ENCODE measurements around the gene SLFN14.

Gene SLFN14

GRCh38 chr17:35596072-35596471 lies 35.5 kb upstream of the SLFN14 start:
- no peak for DNase-seq (ENCODE audit: insufficient read length, low spot score)
- no peak for FAIRE-seq

DNA sequence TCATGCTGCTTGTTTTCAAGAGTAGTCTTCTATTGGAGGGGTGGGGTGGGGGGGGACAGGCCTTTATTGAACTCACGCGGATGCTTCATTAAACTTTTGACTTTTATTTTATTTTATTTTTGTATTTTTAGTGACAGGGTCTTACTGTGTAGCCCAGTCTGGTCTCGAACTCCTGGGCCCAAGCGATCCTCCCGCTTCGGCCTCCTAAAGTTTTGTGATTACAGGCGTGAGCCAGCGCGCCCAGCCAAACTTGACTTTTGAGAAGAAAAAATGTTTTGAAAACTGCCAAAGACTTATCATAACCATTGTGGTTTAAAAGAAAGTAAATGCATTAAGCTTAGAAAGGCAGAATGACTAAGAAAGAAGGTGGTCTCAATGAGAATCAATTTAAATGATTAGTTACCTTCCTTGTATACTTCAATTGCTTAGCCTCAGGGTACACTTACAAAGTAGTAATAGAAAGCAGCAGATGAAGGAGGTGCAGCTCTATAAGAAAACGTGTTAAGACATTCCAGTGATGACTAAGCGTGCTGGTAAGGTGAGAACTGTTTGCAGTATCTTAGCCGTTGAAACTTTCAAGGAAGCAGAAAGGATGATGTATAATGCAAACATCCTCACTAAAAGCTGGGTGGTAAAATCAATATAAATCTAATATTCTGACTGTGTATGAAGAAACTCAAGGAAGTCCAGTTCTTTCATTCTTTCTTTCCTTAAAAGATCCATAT lies 27.7 kb upstream of the SLFN14 start:
- no peak for DNase-seq (ENCODE audit: insufficient read length, low spot score)
- TF ChIP-seq, protein P1, sequence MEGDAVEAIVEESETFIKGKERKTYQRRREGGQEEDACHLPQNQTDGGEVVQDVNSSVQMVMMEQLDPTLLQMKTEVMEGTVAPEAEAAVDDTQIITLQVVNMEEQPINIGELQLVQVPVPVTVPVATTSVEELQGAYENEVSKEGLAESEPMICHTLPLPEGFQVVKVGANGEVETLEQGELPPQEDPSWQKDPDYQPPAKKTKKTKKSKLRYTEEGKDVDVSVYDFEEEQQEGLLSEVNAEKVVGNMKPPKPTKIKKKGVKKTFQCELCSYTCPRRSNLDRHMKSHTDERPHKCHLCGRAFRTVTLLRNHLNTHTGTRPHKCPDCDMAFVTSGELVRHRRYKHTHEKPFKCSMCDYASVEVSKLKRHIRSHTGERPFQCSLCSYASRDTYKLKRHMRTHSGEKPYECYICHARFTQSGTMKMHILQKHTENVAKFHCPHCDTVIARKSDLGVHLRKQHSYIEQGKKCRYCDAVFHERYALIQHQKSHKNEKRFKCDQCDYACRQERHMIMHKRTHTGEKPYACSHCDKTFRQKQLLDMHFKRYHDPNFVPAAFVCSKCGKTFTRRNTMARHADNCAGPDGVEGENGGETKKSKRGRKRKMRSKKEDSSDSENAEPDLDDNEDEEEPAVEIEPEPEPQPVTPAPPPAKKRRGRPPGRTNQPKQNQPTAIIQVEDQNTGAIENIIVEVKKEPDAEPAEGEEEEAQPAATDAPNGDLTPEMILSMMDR (IDR thresholded peaks at IDR 0.05; ENCODE audit: insufficient read depth, missing control alignments): no peak
- FAIRE-seq: no peak

More at GRCh38 chr17:35596072-35596471, 35.5 kb upstream of the SLFN14 start:
- TF ChIP-seq, protein P1 (IDR thresholded peaks at IDR 0.05; ENCODE audit: insufficient read depth, missing control alignments): no peak

GRCh38 chr17:35587074-35587961 lies 26.7 kb upstream of the SLFN14 start, which contains the start of gene AP2B1:
AP2B1 (plus strand) TSS chr17:35587322; CDS start chr17:35594031, 6,709 bp downstream.
- TF ChIP-seq, protein P1 (IDR thresholded peaks at IDR 0.05; ENCODE audit: insufficient read depth, missing control alignments): no peak
- peak; percentile 60 for FAIRE-seq
- peak; percentile 71 for DNase-seq (ENCODE audit: insufficient read length, low spot score)

DNA sequence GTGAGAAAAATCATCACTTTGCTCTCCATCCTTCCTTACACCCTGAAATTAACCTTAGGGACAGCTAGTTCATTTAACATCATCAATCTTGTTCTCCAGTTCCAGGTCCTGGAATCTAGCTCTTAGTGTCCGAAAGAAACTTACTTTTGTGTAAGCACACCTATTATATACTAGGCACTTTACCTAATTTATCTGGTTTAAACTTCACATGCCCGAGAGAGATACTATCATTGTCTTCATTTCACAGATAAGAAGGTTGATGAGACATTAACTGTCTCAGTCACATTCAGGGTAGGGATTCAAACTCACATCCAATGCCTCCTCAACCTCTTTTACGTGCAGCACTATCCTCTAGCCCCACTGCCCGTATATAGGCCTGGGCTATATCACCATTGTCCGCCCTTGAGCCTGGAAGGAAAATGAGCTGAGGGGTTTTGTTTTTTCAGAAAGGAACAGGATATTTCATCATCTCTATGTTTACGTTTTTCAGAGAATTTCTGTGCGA lies 26.0 kb upstream of the SLFN14 start:
- no peak for DNase-seq (ENCODE audit: insufficient read length, low spot score)
- no peak for FAIRE-seq
- TF ChIP-seq, protein P1 (IDR thresholded peaks at IDR 0.05; ENCODE audit: insufficient read depth, missing control alignments): no peak

GRCh38 chr17:35584061-35584460 lies 23.4 kb upstream of the SLFN14 start:
- DNase-seq (ENCODE audit: insufficient read length, low spot score) (no peak), FAIRE-seq (no peak)

DNA sequence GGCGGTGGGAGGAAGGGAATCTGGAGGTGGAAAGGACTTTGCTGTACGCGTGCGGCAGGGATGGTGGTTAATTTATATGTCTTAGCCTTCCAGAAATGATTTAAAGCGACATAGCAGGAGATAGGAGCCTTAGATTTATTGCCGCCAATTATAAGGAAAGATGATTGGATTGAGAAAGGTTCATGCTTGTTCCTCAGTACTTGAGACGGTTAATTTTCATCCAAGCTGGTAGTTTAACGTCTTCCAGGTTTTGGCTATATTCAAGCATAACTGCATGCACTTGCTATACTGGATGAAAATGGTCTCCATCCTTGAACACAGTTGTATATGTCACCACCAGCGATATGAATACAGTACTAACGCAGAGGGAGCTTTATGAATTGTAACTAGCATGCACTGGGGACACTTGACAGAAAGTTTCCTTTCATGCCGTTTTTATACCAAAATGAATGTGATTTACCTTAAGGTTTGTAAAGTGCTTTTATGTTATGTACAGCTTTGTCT lies 18.4 kb upstream of the SLFN14 start:
- FAIRE-seq (no peak), DNase-seq (ENCODE audit: insufficient read length, low spot score) (no peak)
- TF ChIP-seq, protein P1 (IDR thresholded peaks at IDR 0.05; ENCODE audit: insufficient read depth, missing control alignments): no peak

More at GRCh38 chr17:35584061-35584460, 23.4 kb upstream of the SLFN14 start:
- TF ChIP-seq, protein P1 (IDR thresholded peaks at IDR 0.05; ENCODE audit: insufficient read depth, missing control alignments): no peak
